ENCODE results near the gene TMEM260.

- peak; percentile 89 to 91 for TF ChIP-seq CTCF (conservative IDR thresholded peaks at IDR 0.05 in 1 of 2, IDR thresholded peaks at IDR 0.05 in 1 of 2; ENCODE audit: extremely low read depth in 1 of 2, insufficient read depth in 1 of 2, low read depth in 1 of 2, low read length in 2 of 2)
- TF ChIP-seq EZH2 (IDR thresholded peaks at IDR 0.05; ENCODE audit: borderline replicate concordance, low read length): no peak
Measured at GRCh38 chr14:56579345-56580220, at the start of gene TMEM260.
